ENCODE data around the gene AFAP1. TPM values are rescaled to one million over a fixed set of nuclear protein-coding genes. Genes with fewer than 3 reads are reported as not detected.

Gene AFAP1
- total and polyA plus RNA-seq, 2 of the 8 experiments (the other 6 are each of a cell fraction or from before 2014, with no cell fraction given), result 3.6 to 18.2 TPM

- H2AFZ ChIP-seq (ENCODE audit: low read length), result peak overlapping the region; percentile 79
- DNase-seq (ENCODE audit: low read depth in 1 of 2, low spot score in 2 of 2) (no peak), FAIRE-seq (no peak)
- H3K79me1 ChIP-seq (ENCODE audit: low read depth, low read length), result no peaks in the 10 kb centered on the region; the same call in 1 of the 2 replicates
- H4K5ac ChIP-seq (ENCODE audit: insufficient read length, low read depth, low read length), result no peak overlapping the region
- H3K4me2 ChIP-seq (ENCODE audit: insufficient read depth in 1 of 2, low read depth in 2 of 2, low read length in 2 of 2), result peak overlapping the region; percentile 38 to 81
- peak overlapping the region; percentile 81 for H2BK120ac ChIP-seq (replicated peaks; ENCODE audit: low read depth, low read length)
- no peak overlapping the region for H3K9ac ChIP-seq (replicated peaks in 1 of 4; ENCODE audit: extremely low read depth in 1 of 4, low read depth in 3 of 4, low read length in 3 of 4)
- H3K14ac ChIP-seq (ENCODE audit: insufficient read length), result no peak overlapping the region
- H3K18ac ChIP-seq (ENCODE audit: extremely low read depth, low read length), result peak overlapping the region; percentile 75
- CTCF ChIA-PET (ENCODE audit: partially characterized antibody), result interaction anchor here (0.8 to 4.2 kb wide), 11 partner anchors 10 to 136 kb away, joined by 3 to 38 read pairs (median 4); no protein-coding TSS in a partner anchor
- no peak overlapping the region for H3K27ac ChIP-seq (ENCODE audit: low read depth, low read length)
- peaks cover 0 to 1% of the 10 kb centered on the region in 2 experiments for H4K20me1 ChIP-seq (replicated peaks in 1 of 2; ENCODE audit: control insufficient read depth in 1 of 2, insufficient read depth in 2 of 2, low read length in 2 of 2)
- no peak overlapping the region for H3K56ac ChIP-seq (replicated peaks; ENCODE audit: insufficient read length, low read depth, low read length)
- peaks cover 8% of the 10 kb centered on the region; the same call in 1 of the 2 replicates for H3K23me2 ChIP-seq (ENCODE audit: low read depth, low read length)
- no peaks in the 10 kb centered on the region for H3K27me3 ChIP-seq (replicated peaks in 1 of 4; ENCODE audit: control insufficient read depth in 3 of 4, extremely low read depth in 1 of 4, insufficient read depth in 3 of 4, low read length in 3 of 4)
- peaks cover 0 to 9% of the 10 kb centered on the region in 2 experiments; a peak in 2 of 4 replicates for H3K79me2 ChIP-seq (ENCODE audit: control insufficient read depth in 1 of 2, insufficient read depth in 2 of 2, low read length in 2 of 2)
- WGBS, 2 experiments (ENCODE audit: extremely low coverage in 1 of 2, insufficient coverage in 1 of 2, insufficient read length in 1 of 2, insufficient replicate concordance in 2 of 2, low coverage in 1 of 2, low lambda C conversion rate in 2 of 2, missing lambda C conversion rate in 1 of 2), result 76% methylated on average over 10 of the region's 11 CpGs; no CpG with 5 or more reads in 1 of the 2 experiments
- H2BK20ac ChIP-seq (ENCODE audit: low read length), result peak overlapping the region; percentile 93
- peak overlapping the region; percentile 89; the same call in 1 of the 2 replicates for H2BK12ac ChIP-seq (ENCODE audit: low read depth, low read length)
- H4K8ac ChIP-seq (ENCODE audit: extremely low read depth, insufficient read depth, low read length), result peak overlapping the region; percentile 79; the same call in 1 of the 2 replicates
- peak overlapping the region in 2 of 4 experiments; percentile 14 to 29; a peak in 2 of 8 replicates for H3K4me3 ChIP-seq (ENCODE audit: extremely low read depth in 1 of 4, insufficient read depth in 2 of 4, low read depth in 3 of 4, low read length in 4 of 4)
- no peaks in the 10 kb centered on the region for H3K36me3 ChIP-seq (ENCODE audit: control insufficient read depth in 2 of 4, insufficient read depth in 4 of 4, low read length in 3 of 4)
- POLR2A ChIA-PET (ENCODE audit: partially characterized antibody), result interaction anchor here (1.1 to 1.8 kb wide), 7 partner anchors 10 to 108 kb away, joined by 3 to 6 read pairs (median 3); no protein-coding TSS in a partner anchor
- H2BK5ac ChIP-seq (ENCODE audit: low read depth, low read length), result peak overlapping the region; percentile 60; the same call in 1 of the 2 replicates
- peak overlapping the region; percentile 91 for H4K91ac ChIP-seq (replicated peaks; ENCODE audit: insufficient read length, low read length)
- no peak overlapping the region for H3K23ac ChIP-seq (ENCODE audit: insufficient read length)
- H3K4ac ChIP-seq (replicated peaks; ENCODE audit: insufficient read length, low read depth, low read length), result peak overlapping the region; percentile 93
- 0 out of 2 replicates have a peak overlapping the region, but pooled peaks have one; percentile 53 for H2AK5ac ChIP-seq (ENCODE audit: low read depth, low read length)
- H2BK15ac ChIP-seq (ENCODE audit: low read length), result peak overlapping the region; percentile 88; the same call in 1 of the 2 replicates
- peaks cover 8 to 24% (median 12%) of the 10 kb centered on the region in 4 experiments; a peak in 6 of 7 replicates for H3K4me1 ChIP-seq (replicated peaks in 1 of 4; ENCODE audit: control insufficient read depth in 3 of 4, insufficient read depth in 4 of 4, low read length in 3 of 4)
- no peaks in the 10 kb centered on the region for H3K9me3 ChIP-seq (ENCODE audit: insufficient read depth in 2 of 2, low read depth in 1 of 2, low read length in 1 of 2)
- TF ChIP-seq GABPA (IDR thresholded peaks at IDR 0.05; ENCODE audit: borderline replicate concordance, insufficient read depth, low read length), result no peak
- 0 out of 3 replicates have a peak, but pooled peaks of 1 of the 2 experiments have one; percentile 14 for TF ChIP-seq POLR2A (IDR thresholded peaks at IDR 0.05; ENCODE audit: control extremely low read depth in 1 of 2, low read depth in 2 of 2, low read length in 2 of 2)
- TF ChIP-seq BCL11A (IDR thresholded peaks at IDR 0.05; ENCODE audit: low read depth in 2 of 2, low read length in 2 of 2), result peak in 1 of 2 experiments; percentile 22
- no peak for TF ChIP-seq RNF2 (IDR thresholded peaks at IDR 0.05; ENCODE audit: borderline replicate concordance, low read depth, low read length, missing control alignments, poor library complexity, severe bottlenecking)
- 0 out of 2 replicates have a peak, but pooled peaks have one; percentile 19 for TF ChIP-seq TAF1 (IDR thresholded peaks at IDR 0.05; ENCODE audit: low read depth, low read length)
- TF ChIP-seq TCF12 (IDR thresholded peaks at IDR 0.05; ENCODE audit: low read depth, low read length), result 0 out of 2 replicates have a peak, but pooled peaks have one; percentile 11
- 0 out of 4 replicates have a peak, but pooled peaks of 1 of the 2 experiments have one; percentile 7 for TF ChIP-seq RAD21 (IDR thresholded peaks at IDR 0.05 in 1 of 2, conservative IDR thresholded peaks at IDR 0.05 in 1 of 2; ENCODE audit: low read depth in 2 of 2, low read length in 2 of 2)
- TF ChIP-seq CHD2 (IDR thresholded peaks at IDR 0.05; ENCODE audit: low read length), result 0 out of 2 replicates have a peak, but pooled peaks have one; percentile 47
- TF ChIP-seq RBBP5 (IDR thresholded peaks at IDR 0.05; ENCODE audit: borderline replicate concordance, low read depth, low read length), result peak; percentile 95; the same call in 1 of the 2 replicates
Measured at GRCh38 chr4:7941111-7941964, 1.7 kb upstream of the AFAP1 start.

Measured in H1 (cell line).